Sigmoid colon (tissue), 4 donors: ENCODE data around the gene SF3B1.

Source experiments
- CTCF ChIP-seq, 4 experiments: fragments of 450-650 bp in 3 of 4; fragments of 200-600 bp in 1 of 4; IDR thresholded peaks; one replicate each; pipeline ENCODE4 v1.5.1; 2016 to 2019; ENCODE audit warnings: antibody characterized with exemption in 4 of 4, mild to moderate bottlenecking in 3 of 4, moderate library complexity in 2 of 4
- EP300 ChIP-seq, 4 donors: sonication (generic); formaldehyde crosslinking; IDR thresholded peaks; one replicate each; pipeline ENCODE4 v1.6.1; 2017; ENCODE audit warnings: antibody characterized with exemption in 4 of 4
- POLR2A ChIP-seq, 2 donors: fragments of 450-650 bp; IDR thresholded peaks; one replicate each; pipeline ENCODE4 v1.6.1; 2016; ENCODE audit warnings: antibody characterized with exemption in 2 of 2, mild to moderate bottlenecking in 2 of 2, moderate library complexity in 2 of 2
- POLR2AphosphoS5 ChIP-seq, 4 donors: sonication (generic); formaldehyde crosslinking; IDR thresholded peaks; one replicate each; pipeline ENCODE4 v1.6.1; 2017; ENCODE audit warnings: antibody characterized with exemption in 4 of 4

- TF ChIP-seq POLR2AphosphoS5 (IDR thresholded peaks at IDR 0.05) (no peak), CTCF (IDR thresholded peaks at IDR 0.05) (no peak), POLR2A (IDR thresholded peaks at IDR 0.05) (no peak), EP300 (IDR thresholded peaks at IDR 0.05) (no peak)
Observed at GRCh38 chr2:197445746-197446145, 10.9 kb upstream of the SF3B1 start.
